HG03066 (cell line): ENCODE measurements around the gene LRBA.
"Not testable (repeated sequence)": the region's sequence is repeated elsewhere in the genome, so short reads cannot be mapped to it uniquely, and the experiment has no call there.

ENCODE experiments used
- ATAC-seq: cut with Tn5 transposase; IDR thresholded peaks from one replicate; pipeline ENCODE4 v1.9.1; 2021; ENCODE audit warnings: low read depth; ENCODE audit not compliant: unreplicated experiment

LRBA gene

DNA sequence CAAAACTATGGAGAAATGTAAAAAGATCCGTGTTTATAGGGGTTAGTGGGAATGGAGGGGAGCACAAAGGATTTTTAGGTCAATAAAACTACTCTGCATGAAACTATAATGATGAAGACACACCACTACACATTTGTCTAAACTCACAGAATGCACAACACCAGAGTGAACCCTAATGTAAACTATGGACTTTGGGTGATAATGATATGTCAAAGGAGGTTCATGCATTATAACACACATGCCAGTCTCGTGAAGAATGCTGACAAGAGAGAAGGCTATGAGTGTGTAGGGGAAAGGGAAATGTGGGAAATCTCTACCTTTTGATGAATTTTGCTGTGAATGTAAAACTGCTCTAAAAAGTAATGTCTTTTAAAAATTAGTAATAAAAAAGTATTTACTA lies 249.9 kb downstream of the LRBA start:
- no peak for ATAC-seq

GRCh38 chr4:150751648-150752047 lies 263.4 kb downstream of the LRBA start:
- no peak for ATAC-seq

DNA sequence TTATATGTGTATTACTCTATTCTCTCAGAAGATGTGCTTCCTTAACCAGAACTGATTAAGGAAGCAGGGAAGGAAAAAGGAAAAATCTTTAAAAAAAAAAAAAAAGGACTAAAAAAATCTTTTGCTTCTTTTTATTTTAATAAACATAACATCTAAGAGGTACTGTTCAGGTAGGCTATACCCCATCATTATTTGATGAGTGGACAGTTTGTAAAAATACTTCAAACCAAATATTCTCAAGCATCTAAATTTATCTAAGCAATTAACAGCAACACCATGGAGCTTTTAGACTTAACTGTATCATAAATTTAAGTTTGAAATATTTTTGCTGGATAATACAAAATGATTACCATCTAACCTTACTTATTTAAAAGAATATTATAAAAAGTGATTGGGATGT lies 264.3 kb downstream of the LRBA start:
- ATAC-seq: no peak

DNA sequence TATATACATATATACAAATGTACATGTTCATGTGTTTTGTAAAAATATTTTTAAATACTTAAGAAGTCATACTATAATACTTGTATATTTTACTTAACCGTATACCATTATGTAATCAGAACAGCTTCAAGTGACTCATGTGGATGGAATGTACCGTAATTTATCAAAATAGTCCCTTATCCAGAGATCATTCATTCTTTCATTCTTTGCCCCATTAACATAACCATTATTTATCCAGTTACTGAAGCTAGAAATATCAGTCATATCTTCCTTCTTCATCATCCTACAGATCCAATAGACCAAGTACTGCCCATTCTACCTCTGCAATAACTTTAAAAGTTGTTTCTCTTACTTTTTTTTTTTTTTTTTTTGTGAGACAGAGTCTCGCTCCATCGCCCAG lies 268.9 kb downstream of the LRBA start:
- ATAC-seq: no peak

- ATAC-seq: no peak
These were observed 270.5 kb downstream of the LRBA start for GRCh38 chr4:150744570-150744969.

GRCh38 chr4:150743564-150744342 lies 271.3 kb downstream of the LRBA start:
- ATAC-seq: no peak

DNA sequence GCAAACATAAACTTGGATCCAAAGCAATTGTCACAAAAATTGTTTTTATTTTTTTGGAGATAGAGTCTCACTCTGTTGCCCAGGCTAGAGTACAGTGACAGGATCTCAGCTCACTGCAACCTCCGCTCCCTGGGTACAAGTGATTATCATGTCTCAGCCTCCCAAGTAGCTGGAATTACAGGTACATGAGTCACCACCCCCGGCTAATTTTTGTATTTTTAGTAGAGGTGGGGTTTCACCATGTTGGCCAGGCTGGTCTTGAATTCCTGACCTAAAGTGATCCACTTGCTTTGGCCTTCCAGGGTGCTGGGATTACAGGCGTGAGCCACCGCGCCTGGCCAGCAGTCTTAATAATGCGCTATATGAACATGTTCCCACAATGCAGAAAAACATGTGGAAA lies 272.2 kb downstream of the LRBA start:
- not testable (repeated sequence) for ATAC-seq

DNA sequence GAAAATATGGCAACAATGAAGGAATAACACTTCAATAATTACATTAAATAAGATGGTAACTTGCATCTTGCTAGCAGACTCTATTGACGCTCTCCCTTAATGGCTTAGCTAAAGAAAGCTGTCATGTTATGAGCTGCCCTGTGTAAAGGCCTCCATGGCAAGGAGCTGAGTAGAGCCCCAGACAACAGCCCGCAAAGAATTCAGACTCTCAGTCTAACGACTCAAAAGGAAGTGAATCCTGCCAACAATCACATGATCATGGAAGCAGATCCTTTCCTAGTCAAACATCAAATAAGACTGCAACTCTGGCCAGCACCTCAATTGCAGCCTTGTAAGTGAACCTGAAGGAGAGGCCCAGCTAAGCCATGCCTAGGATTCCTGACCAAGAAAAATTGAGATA lies 275.5 kb downstream of the LRBA start:
- ATAC-seq: no peak

- ATAC-seq: no peak
These were observed 289.0 kb downstream of the LRBA start for GRCh38 chr4:150725957-150726523.

DNA sequence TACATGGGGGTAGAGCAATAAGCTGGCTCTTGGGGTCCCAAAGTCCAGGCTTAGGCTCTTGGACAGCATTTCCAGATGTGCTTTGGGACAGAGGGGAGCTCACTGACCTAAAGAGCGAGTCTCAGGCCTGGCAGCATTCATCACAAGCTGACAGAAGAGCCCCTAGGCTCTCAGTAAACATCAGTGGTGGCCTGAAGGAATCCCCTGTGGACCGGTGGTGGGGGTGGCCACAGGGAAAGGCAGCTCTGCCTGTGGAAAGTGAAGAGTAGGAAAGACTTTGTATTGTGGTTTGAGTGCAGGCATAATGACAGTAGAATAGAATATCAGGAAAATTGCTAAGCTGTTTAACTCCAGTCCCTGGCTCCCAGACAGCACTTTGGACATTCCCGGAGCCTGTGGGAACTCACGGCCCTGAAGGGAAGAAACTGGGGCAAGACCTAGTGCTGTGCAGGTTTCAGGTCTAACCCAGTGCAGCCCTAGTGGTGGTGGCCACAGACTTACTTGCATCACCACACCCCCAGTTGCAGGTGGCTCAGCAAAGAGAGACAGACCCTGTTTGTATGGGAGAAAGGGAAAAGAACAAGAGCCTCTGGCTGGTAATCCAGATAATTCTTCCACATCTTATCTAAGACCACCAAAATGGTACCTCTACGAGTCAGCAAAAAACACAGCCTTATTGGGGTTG lies 291.2 kb downstream of the LRBA start:
- no peak for ATAC-seq

GRCh38 chr4:150722908-150723362 lies 292.1 kb downstream of the LRBA start:
- no peak for ATAC-seq

- no peak for ATAC-seq
These were observed 294.0 kb downstream of the LRBA start for GRCh38 chr4:150720973-150721518.

DNA sequence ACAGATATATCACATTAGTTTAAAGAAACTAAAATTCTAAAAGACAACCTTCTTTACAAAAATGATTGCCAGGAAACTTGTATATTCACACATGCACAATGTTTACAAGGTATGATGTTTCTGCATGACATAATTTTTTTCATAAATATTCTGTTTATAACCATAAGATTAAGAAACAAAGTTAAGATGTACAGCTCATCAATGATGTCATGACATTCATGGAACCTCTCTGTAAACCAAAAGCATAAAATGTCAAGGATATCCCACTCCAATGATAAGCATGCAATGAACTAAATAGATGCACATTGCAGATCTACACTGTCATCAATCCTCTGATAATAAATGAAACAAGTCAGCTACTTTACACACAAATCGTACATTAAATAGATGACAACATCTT lies 297.1 kb downstream of the LRBA start:
- ATAC-seq: no peak

DNA sequence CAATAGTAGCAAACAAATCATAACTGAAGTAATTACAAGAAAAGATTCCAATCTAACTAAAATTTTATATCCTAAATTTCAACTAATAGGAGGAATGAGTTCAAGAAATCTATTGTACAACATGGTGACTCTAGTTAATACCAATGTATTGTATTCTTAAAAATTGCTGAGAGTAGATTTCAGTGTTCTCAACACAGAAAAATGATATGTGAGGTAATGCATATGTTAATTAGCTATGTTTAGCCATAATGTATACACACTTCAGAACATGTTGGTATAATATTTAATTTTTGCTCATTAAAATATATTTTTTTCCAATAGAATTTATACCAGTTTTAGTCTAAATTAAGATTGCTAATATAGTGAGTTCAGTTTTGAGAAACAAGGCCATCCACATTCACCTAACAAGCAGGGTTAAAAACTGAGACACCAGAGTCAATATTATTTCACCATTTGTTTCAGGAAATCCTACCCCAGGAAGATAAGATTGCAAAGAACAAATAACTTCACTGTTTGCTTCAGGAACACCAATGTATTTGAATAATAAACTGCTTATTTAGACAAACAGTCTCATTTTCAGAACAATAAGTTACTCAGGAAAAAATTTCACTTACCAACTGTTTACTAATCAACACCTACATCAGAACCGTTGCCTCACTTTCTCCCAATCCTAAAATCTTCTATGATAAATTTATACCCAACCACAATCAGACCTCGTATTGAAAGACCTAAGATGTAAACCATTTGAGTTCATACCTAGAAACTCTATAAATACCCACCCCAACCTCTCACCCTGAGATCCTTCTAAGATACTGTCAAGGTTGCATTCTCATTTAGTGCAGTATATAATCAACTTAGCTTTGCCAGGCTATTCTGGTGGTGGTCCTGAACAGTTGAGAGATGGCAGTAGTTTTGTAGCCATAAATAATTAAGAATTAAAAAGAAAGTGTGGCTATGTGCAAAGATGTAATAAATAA lies 300.3 kb downstream of the LRBA start:
- no peak for ATAC-seq

DNA sequence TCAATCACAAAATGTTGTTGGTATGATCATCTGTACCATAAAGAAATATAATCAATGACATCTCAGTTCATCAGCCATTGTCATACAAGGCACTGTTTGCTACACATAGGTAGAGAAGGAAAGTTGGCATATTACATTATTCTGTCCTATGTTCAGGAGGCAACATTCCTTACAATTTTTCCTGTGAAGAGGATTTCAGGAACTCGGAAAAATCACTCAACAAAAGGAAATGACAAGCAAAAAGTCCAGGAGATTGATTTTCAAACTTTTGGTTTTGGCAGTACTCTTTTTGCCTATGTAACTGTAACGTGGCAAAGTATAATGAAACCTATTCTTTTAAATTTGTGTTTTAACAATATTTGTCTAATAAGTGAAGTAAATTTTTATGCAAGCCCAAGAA lies 301.8 kb downstream of the LRBA start:
- no peak for ATAC-seq

DNA sequence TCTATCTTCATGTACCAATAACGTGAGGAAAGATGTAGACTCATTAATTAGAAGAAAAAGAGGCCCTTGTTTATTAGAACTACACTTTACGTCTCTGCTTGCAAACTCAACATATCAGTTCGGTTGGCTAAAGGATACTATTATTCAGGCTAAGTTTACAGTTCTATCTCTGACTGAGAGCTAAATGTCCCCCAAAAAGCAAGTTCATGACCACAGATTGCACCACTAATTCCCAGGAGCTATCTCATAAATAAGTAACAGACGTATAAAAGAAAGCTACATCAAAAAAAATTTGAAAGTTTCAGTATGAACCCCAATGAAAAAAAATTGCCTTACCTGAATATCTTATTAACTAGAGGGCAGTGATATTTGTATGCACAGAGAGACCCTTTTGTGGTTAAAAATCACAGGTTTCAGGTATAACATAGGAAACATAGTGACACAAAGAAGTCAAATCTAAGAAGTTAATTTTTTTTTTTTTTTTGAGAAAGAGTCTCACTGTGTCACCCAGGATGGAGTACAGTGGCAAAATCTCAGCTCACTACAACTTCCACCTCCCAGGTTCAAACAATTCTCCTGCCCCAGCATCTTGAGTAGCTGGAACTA lies 304.2 kb downstream of the LRBA start:
- no peak for ATAC-seq

- no peak for ATAC-seq
These were observed 307.1 kb downstream of the LRBA start for GRCh38 chr4:150708004-150708403.

GRCh38 chr4:150699599-150699998 lies 315.5 kb downstream of the LRBA start:
- ATAC-seq: no peak

DNA sequence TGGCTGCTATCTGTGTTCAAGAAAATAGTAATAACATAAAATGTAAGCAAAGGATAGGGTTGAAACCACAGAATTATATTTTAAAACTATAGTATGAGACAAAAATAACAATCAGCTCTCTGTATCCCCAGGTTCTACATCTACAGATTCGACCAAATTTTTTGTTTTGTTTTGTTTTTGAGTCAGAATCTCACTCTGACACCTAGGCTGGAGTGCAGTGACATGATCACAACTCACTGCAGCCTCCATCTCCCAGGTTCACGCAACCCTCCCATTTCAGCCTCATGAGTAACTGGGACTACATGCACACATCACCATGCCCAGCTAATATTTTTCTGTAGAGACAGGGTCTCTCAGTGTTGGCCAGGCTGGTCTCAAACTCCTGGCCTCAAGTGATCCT lies 319.9 kb downstream of the LRBA start:
- no peak for ATAC-seq

DNA sequence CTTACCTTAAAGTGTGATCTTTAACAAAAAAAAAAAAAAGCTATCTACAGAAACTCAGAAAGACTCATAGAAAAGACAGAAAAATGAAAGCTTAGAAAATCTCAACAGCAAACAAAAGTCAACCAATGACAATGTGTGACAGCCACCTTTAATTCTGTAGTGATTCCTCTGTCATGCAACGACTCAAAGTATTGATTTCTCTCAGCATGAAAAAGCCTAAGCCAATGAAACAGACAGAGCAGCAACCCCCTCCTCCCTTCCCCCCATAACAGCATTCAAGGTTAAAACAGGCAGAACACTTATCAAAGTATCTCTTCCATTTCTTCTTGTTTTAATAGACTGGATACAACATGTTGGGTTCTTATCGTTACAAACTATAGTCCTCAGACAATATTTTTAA lies 320.6 kb downstream of the LRBA start:
- ATAC-seq: no peak
